OCI-LY1 (cell line): ENCODE data around the gene ATF6.

ENCODE experiments used
- EZH2 ChIP-seq: fragments of 200-600 bp; sonication (generic), shearing (Covaris generic); IDR thresholded peaks from 2 replicates; pipeline ENCODE4 v1.8.0; 2017; ENCODE audit warnings: borderline replicate concordance, mixed run types, mild to moderate bottlenecking, antibody characterized with exemption, low read length, moderate library complexity, mixed read lengths
- TF ChIP-seq, protein P1 (sequence below): fragments of 200-600 bp; sonication (generic), shearing (Covaris generic); IDR thresholded peaks from 2 replicates; pipeline ENCODE4 v1.5.1; 2017; ENCODE audit warnings: mild to moderate bottlenecking, antibody characterized with exemption, low read length, moderate library complexity, mixed read lengths

GRCh38 chr1:161956930-161957329 is 190.8 kb downstream of the ATF6 start:
- TF ChIP-seq EZH2: no peak
- TF ChIP-seq, protein P1, sequence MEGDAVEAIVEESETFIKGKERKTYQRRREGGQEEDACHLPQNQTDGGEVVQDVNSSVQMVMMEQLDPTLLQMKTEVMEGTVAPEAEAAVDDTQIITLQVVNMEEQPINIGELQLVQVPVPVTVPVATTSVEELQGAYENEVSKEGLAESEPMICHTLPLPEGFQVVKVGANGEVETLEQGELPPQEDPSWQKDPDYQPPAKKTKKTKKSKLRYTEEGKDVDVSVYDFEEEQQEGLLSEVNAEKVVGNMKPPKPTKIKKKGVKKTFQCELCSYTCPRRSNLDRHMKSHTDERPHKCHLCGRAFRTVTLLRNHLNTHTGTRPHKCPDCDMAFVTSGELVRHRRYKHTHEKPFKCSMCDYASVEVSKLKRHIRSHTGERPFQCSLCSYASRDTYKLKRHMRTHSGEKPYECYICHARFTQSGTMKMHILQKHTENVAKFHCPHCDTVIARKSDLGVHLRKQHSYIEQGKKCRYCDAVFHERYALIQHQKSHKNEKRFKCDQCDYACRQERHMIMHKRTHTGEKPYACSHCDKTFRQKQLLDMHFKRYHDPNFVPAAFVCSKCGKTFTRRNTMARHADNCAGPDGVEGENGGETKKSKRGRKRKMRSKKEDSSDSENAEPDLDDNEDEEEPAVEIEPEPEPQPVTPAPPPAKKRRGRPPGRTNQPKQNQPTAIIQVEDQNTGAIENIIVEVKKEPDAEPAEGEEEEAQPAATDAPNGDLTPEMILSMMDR: no peak
